ENCODE data around the gene DENND1A.
"Not testable (repeated sequence)": the region's sequence is repeated elsewhere in the genome, so short reads cannot be mapped to it uniquely, and the experiment has no call there.

DENND1A gene

GRCh38 chr9:123948286-123948685, 18.4 kb upstream of the DENND1A start:
- DNase-seq (ENCODE audit: low spot score), result no peak

DNA sequence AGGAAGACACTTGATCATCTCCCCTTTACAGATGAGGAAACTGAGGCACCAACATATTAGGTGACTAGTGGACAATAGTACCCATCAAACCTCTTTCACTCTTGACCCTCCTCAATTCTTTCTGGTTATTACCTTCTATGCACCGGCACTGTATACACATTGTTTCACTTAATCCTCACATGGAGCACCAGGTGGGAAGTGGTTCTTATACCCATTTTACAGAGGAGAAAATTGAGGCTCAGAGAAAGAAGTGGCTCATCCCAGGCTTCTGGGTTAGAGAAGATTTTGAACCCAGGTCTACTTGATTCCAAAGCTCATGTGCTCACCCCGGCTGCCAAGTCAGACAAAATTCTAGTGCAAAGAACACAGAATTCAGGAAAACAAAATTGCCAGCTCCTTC, 17.4 kb upstream of the DENND1A start:
- DNase-seq (ENCODE audit: low spot score), result no peak

DNA sequence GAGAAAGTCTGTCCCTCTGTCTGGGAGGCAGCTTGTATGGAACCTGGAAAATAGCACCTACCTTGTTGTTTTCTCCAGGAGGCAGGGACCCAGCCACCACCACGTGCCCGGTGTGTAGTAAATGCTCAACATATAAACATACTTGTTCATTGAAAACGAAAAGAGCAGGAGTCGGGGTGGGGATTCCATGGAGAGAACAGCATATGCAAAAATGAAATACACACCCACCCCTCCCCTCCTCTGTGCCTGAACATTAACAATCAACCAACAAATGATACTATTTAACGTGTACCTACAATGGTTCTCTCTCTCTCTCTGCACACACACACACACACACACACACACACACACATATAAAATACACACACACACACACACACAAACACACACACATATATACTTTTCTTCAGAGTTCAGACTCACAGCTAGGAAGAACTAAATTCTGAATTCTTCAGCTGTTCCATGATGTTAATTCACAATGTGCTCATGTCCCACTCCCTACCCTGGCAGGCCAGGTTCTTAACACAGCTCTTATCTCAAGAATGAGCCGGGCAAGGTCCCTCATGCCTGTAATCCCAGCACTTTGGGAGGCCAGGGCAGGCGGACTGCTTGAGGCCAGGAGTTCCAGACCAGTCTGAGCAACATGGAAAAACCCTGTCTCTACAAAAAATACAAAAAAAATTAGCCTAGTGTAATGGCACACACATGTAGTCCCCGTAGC, 16.3 kb upstream of the DENND1A start:
- DNase-seq (ENCODE audit: low spot score), result no peak

- DNase-seq (ENCODE audit: low spot score), result no peak
Observed at GRCh38 chr9:123945532-123945931, 15.6 kb upstream of the DENND1A start.

DNA sequence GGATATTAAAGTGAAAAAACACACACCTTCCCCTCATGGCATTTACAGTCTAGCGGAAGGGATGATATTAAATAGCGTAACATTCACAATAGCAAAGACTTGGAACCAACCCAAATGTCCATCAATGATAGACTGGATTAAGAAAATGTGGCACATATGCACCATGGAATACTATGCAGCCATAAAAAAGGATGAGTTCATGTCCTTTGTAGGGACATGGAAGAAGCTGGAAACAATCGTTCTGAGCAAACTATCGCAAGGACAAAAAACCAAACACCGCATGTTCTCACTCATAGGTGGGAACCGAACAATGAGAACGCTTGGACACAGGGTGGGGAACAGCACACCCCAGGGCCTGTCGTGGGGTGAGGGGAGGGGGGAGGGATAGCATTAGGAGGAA, 14.5 kb upstream of the DENND1A start:
- DNase-seq (ENCODE audit: low spot score), result not testable (repeated sequence)

DNA sequence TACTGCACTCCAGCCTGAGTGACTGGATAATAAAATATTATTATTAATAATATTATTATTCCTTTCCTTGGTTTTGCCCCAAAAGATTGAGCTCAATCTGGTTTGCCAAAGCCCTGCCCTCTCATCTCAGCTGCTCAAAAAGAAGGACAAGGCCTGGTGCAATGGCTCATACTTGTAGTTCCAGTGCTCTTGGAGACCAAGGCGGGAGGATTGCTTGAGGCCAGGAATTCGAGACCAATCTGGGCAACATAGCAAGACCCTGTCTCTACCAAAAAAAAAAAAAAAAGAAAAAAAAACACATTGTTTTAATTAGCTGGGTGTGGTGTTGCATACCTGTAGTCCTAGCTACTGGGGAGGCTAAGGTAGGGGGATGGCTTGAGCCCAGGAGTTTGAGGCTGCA, 13.7 kb upstream of the DENND1A start:
- no peak for DNase-seq (ENCODE audit: low spot score)

GRCh38 chr9:123942542-123942941, 12.6 kb upstream of the DENND1A start:
- DNase-seq (ENCODE audit: low spot score), result peak; percentile 20

DNA sequence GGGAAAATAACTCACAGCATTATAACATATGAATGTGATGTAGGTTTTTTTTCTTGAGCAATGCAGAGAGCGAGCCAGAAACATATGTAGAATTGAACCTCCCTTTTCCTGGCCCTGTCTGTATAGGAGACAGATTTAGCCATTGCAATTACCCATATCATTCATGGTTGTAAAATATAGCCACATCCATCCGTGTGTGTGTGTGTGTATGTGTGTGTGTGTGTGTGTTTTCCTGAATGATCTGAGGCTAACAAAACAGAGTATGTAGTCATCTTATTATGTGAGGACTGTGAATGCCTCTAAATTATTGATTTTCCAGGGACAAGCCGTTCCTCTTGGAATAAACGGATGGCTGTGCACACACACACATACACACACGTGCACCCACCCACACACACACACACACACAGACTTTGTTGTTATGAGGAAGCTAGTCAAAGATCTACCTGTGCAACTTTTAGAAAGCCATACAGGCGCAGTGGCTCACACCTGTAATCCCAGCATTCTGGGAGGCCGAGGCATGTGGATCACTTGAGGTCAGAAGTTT, 11.7 kb upstream of the DENND1A start:
- no peak for DNase-seq (ENCODE audit: low spot score)

DNA sequence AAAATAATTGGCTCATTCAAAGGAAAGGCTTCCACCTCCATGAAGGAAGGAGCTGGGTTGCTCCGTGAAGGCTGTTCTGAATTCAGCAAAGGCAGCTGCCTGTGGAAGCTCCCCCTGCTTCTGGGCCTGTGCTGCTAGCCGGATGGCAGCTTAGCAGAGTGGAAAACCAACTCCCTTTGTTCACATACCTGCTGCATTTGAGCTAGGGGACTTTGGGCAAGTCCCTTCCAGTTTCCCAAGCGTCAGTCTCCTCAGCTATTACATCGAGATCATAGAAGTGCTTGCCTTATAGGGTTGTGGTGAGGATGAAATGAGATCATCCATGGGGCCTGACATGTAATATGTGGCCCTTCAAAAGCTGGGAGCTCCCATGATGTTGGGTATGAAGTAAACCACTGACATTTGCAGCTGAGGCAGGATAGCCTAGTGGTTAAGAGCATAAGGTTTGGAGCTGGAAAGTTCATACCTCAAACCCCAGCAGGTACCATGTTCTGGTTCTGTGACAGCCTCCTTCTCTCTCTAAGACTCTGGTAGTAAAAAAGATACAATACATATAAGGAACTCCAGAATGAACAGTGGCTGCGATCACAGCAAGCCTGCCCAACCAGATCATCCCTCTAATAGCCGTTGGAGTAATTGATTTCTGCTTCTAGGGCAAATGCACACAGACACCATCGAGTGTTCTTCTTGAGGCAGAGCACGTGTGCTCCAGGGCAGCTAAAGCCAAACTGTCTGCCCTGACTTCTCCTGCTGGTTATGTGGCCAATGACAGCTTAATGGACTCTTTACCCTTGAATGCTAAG, 11.0 kb upstream of the DENND1A start:
- no peak for DNase-seq (ENCODE audit: low spot score)

- DNase-seq (ENCODE audit: low spot score), result no peak
Observed at GRCh38 chr9:123938401-123938800, 8.5 kb upstream of the DENND1A start.

GRCh38 chr9:123936575-123936974, 6.6 kb upstream of the DENND1A start:
- DNase-seq (ENCODE audit: low spot score), result not testable (repeated sequence)

GRCh38 chr9:123933440-123934212, 3.7 kb upstream of the DENND1A start:
- no peak for DNase-seq (ENCODE audit: low spot score)

GRCh38 chr9:123929177-123929869, 603 bp downstream of the DENND1A start:
- no peak for DNase-seq (ENCODE audit: low spot score)

DNA sequence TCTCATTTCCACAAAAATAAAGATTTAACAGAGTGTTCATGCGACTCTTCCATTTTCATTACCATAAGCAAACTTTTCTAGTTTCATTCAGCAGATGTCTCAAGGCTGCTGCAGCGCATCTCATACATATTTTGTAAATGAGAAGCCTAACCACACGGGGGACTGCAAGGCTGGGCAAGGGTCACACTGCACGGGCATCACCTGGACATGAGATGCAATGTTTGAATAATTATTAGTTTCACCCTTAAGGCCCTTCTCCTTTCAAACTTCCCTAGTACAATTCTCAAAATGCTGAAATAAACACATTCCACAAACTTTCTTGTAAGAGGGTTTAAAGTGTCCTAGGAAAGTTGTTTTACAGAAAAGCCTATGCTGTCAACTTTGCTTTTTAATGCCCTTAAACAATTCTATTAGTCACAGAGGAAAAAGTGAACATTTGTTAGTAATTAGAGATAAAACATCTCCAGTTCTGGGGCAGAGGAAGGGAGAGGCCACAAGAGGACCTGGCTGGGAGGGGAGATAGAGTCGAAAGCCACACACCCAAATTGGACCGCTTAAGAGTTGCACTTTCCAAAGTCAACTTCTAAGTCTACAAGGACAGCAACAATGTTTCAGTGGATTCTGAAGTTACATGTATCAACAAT, 1.3 kb downstream of the DENND1A start:
- DNase-seq (ENCODE audit: low spot score), result peak; percentile 61

GRCh38 chr9:123927625-123928532, 2.0 kb downstream of the DENND1A start:
- no peak for DNase-seq (ENCODE audit: low spot score)

- no peak for DNase-seq (ENCODE audit: low spot score)
Observed at GRCh38 chr9:123926941-123927340, 3.0 kb downstream of the DENND1A start.

DNA sequence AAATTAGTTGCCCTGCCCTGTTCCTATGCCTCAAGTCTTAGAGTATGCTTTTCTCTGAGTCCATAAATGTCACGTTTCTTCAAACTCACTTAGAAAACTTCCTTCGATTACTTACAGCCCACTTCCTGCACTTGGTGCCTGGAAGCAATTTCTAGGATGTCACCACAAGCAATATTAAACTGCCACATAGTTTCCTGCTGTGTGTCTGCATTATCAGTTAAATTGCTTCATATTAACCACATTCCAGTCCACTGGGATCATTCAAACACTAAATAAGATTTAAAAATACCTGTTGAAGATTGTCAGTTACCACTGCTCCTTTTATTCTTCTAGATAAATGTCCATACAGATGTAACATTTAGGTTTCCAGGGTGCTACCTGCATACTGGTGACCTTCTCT, 4.1 kb downstream of the DENND1A start:
- DNase-seq (ENCODE audit: low spot score), result no peak

DNA sequence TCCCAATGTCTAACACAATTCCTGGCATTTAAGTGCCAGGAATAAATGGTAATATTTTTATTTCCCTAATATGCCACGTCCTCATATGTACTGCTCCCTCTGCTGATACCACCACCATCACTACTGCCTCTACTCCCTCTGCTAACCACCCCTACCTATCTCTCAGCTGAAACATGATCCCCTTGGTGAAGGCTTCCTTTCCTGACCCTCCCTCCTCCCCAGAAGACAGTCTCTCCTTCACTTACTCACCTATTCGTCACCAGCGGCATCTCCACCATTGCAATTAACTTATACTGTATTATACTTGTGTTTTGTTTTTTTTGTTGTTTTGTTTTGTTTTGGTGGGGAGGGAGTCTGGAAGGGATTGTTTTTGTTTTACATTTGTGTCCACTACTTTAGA, 4.8 kb downstream of the DENND1A start:
- DNase-seq (ENCODE audit: low spot score), result no peak

DNA sequence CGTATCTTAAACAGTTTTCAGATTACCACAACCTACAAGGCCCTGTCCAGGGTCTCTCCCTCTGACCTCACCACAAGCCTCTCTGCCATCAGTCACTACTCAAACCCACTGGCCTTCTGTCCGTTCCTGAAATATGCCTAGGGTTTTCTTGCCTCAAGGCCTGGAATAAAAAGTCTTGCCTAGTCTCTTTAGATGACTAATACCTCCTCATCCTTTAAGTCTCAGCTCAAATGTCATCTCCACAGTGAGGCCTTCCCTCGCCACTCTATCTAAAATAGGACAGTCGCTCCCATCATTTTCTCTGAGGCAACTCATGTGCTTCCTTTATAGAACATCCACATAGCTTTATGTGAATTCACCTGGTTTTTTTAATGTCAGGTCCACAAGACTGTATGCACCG, 5.2 kb downstream of the DENND1A start:
- DNase-seq (ENCODE audit: low spot score), result no peak

- DNase-seq (ENCODE audit: low spot score), result no peak
Observed at GRCh38 chr9:123923884-123924283, 6.0 kb downstream of the DENND1A start.
